Gastroesophageal sphincter (tissue), 4 donors: ENCODE data around the gene MNT. TPM values are rescaled to one million over a fixed set of nuclear protein-coding genes. Genes with fewer than 3 reads are reported as not detected.
"Not testable (repeated sequence)": the region's sequence is repeated elsewhere in the genome, so short reads cannot be mapped to it uniquely, and the experiment has no call there.

Source experiments
- ATAC-seq: fragments of 150-250 bp; one replicate; pipeline ENCODE4 v1.9.1; 2016; ENCODE audit warnings: mild to moderate bottlenecking, moderate library complexity
- H3K27ac ChIP-seq, 4 donors: fragments of 200-600 bp; sonication (generic) in 3 of 4; 1 replicate in 3 of 4; 2 replicates in 1 of 4; pipeline ENCODE4 v1.5.1; 2016 to 2019
- H3K27me3 ChIP-seq: fragments of 200-600 bp; sonication (generic); one replicate; pipeline ENCODE4 v1.5.1; 2019
- H3K36me3 ChIP-seq, 2 donors: fragments of 200-600 bp; sonication (generic); one replicate each; pipeline ENCODE4 v1.5.1; 2019; ENCODE audit warnings: control low read depth in 1 of 2
- H3K4me1 ChIP-seq, 3 donors: fragments of 200-600 bp; sonication (generic); 1 replicate in 2 of 3; 2 replicates in 1 of 3; pipeline ENCODE4 v1.5.1; 2016 to 2019; ENCODE audit warnings: control low read depth in 2 of 3
- H3K4me3 ChIP-seq, 2 donors: fragments of 200-600 bp; sonication (generic); one replicate each; pipeline ENCODE4 v1.5.1; 2019; ENCODE audit warnings: mild to moderate bottlenecking in 1 of 2, moderate library complexity in 1 of 2
- H3K9me3 ChIP-seq, 3 donors: fragments of 200-600 bp; sonication (generic); one replicate each; pipeline ENCODE4 v1.5.1; 2017 to 2019; ENCODE audit warnings: control low read depth in 2 of 3
- EP300 ChIP-seq: sonication (generic); formaldehyde crosslinking; IDR thresholded peaks from one replicate; pipeline ENCODE4 v1.6.1; 2017; ENCODE audit warnings: antibody characterized with exemption, mild to moderate bottlenecking
- POLR2A ChIP-seq, 2 donors: fragments of 450-650 bp; IDR thresholded peaks; one replicate each; pipeline ENCODE4 v1.6.1; 2017; ENCODE audit warnings: antibody characterized with exemption in 2 of 2, mild to moderate bottlenecking in 2 of 2, moderate library complexity in 1 of 2
- POLR2AphosphoS5 ChIP-seq: sonication (generic); formaldehyde crosslinking; IDR thresholded peaks from one replicate; pipeline ENCODE4 v1.6.1; 2017; ENCODE audit warnings: antibody characterized with exemption
- WGBS, 2 donors: methylation state at CpG; one replicate each; pipeline ENCODE4 v1.1.5; 2018; ENCODE audit warnings: low coverage in 1 of 2; 5-methylcytosine and 5-hydroxymethylcytosine counted together
- total RNA-seq, 4 donors: library from RNA; depleted of rRNA; stranded (reverse); fragments of >200 nt; gene quantifications; one replicate each; pipeline ENCODE4 v1.1.0, GENCODE V29; 2016
- TF ChIP-seq, protein P1 (sequence below), 4 experiments: fragments of 200-600 bp in 2 of 4; fragments of 450-650 bp in 2 of 4; sonication (generic) in 1 of 4; IDR thresholded peaks; one replicate each; pipeline ENCODE4 v1.5.1; 2017 to 2019; ENCODE audit warnings: antibody characterized with exemption in 4 of 4, mild to moderate bottlenecking in 2 of 4, moderate library complexity in 2 of 4

Gene MNT
- total RNA-seq, 4 donors from 2014 or later, result 11.8 to 12.7 (median 12.3) TPM

- TF ChIP-seq, protein P1, sequence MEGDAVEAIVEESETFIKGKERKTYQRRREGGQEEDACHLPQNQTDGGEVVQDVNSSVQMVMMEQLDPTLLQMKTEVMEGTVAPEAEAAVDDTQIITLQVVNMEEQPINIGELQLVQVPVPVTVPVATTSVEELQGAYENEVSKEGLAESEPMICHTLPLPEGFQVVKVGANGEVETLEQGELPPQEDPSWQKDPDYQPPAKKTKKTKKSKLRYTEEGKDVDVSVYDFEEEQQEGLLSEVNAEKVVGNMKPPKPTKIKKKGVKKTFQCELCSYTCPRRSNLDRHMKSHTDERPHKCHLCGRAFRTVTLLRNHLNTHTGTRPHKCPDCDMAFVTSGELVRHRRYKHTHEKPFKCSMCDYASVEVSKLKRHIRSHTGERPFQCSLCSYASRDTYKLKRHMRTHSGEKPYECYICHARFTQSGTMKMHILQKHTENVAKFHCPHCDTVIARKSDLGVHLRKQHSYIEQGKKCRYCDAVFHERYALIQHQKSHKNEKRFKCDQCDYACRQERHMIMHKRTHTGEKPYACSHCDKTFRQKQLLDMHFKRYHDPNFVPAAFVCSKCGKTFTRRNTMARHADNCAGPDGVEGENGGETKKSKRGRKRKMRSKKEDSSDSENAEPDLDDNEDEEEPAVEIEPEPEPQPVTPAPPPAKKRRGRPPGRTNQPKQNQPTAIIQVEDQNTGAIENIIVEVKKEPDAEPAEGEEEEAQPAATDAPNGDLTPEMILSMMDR (IDR thresholded peaks at IDR 0.05), result no peak
- TF ChIP-seq POLR2A (IDR thresholded peaks at IDR 0.05), result no peak
- TF ChIP-seq EP300, result no peak
- TF ChIP-seq POLR2AphosphoS5, result no peak
- no peak for ATAC-seq
- Histone ChIP-seq H3K36me3 (peaks cover 0 to 31% of the 10 kb centered on the region in 2 donors), H3K4me1 (no peaks in the 10 kb centered on the region), H3K4me3 (no peak overlapping the region), H3K27ac (no peak overlapping the region), H3K27me3 (no peaks in the 10 kb centered on the region), H3K9me3 (no peaks in the 10 kb centered on the region)
- 95 to 100% methylated on average over 4 to 8 of the region's 8 CpGs for WGBS, 2 donors
Measured at GRCh38 chr17:2444382-2444781, 43.5 kb upstream of the MNT start.

GRCh38 chr17:2442166-2442565, 41.3 kb upstream of the MNT start:
- 7 to 43% methylated on average over 2 to 3 of the region's 3 CpGs for WGBS, 2 donors
- Histone ChIP-seq H3K36me3 (peaks cover 0 to 53% of the 10 kb centered on the region in 2 donors), H3K9me3 (no peaks in the 10 kb centered on the region), H3K27me3 (no peaks in the 10 kb centered on the region), H3K27ac (no peak overlapping the region), H3K4me3 (no peak overlapping the region), H3K4me1 (no peaks in the 10 kb centered on the region)
- TF ChIP-seq, protein P1 (IDR thresholded peaks at IDR 0.05), result no peak
- TF ChIP-seq POLR2A (IDR thresholded peaks at IDR 0.05), result no peak
- TF ChIP-seq POLR2AphosphoS5, result no peak
- TF ChIP-seq EP300, result no peak
- ATAC-seq, result no peak

DNA sequence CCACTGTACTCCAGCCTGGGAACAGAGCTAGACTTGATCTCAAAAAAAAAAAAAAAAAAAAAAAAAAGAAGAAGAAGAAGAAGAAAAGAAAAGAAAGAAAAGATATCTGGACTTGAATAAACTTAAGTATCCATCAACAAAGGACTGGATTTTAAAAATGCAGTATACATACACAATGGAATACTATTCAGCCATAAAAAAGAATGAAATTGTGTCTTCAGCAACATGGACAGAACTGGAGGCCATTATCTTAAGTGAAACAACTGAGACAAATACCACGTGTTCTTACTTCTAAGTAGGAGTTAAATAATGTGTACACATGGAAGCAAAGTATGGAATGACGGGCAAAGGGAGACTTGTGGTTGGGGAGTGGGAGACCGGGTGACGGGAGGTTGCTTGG, 40.1 kb upstream of the MNT start:
- Histone ChIP-seq H3K36me3 (peaks cover 0 to 65% of the 10 kb centered on the region in 2 donors), H3K9me3 (no peaks in the 10 kb centered on the region), H3K27ac (no peak overlapping the region), H3K4me1 (no peaks in the 10 kb centered on the region), H3K27me3 (no peaks in the 10 kb centered on the region), H3K4me3 (no peak overlapping the region)
- WGBS, 2 donors, result 89 to 97% methylated on average over 4 of the region's 4 CpGs
- ATAC-seq, result no peak
- no peak for TF ChIP-seq EP300
- no peak for TF ChIP-seq POLR2A (IDR thresholded peaks at IDR 0.05)
- TF ChIP-seq POLR2AphosphoS5, result no peak
- TF ChIP-seq, protein P1 (IDR thresholded peaks at IDR 0.05), result no peak

DNA sequence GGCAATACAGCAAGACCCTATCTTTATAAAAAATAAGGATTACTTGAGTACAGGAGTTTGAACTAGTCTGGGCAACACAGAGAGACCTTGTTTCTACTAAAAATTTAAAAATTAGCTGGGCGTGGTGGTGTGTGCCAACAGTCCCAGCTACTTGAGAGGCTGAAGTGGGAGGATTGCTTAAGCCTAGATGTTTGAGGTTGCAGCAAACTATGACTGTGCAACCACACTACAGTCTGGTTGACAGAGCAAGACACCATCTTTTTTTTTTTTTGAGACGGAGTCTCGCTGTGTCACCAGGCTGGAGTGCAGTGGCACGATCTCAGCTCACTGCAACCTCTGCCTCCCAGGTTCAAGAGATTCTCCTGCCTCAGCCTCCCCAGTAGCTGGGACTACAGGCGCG, 39.1 kb upstream of the MNT start:
- H3K27ac ChIP-seq, H3K4me3 ChIP-seq, H3K9me3 ChIP-seq, H3K4me1 ChIP-seq, H3K27me3 ChIP-seq, ATAC-seq: not testable (repeated sequence)
- peaks cover 0 to 67% of the 10 kb centered on the region in 2 donors for H3K36me3 ChIP-seq
- WGBS, 2 donors, result 95% methylated on average over 6 of the region's 6 CpGs; no CpG with 5 or more reads in 1 of the 2 donors

DNA sequence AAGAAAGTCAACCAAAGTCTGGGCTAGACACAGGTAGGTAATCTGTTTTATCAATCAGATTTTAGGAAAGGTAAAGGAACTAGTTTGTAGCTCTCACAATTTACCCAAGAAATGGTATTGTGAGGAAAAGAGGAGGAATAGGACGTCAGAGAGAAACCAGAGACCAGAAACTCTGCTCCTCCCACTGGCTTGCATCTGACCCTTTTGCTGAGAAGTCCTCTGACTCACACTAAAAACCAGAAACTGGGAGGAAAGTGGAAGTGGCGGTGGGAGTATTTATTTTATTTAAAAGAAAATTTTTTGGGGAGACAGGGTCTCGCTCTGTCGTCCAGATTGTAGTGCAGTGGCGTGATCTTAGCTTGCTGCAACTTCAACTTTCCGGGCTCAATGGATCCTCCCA, 38.0 kb upstream of the MNT start:
- peaks cover 0 to 76% of the 10 kb centered on the region in 2 donors for H3K36me3 ChIP-seq
- WGBS, 2 donors, result 95% methylated on average over 6 of the region's 6 CpGs; no CpG with 5 or more reads in 1 of the 2 donors
- H3K9me3 ChIP-seq, result no peaks in the 10 kb centered on the region
- no peaks in the 10 kb centered on the region for H3K27me3 ChIP-seq
- H3K4me1 ChIP-seq, result no peaks in the 10 kb centered on the region
- H3K4me3 ChIP-seq, result no peak overlapping the region
- ATAC-seq, result no peak
- no peak overlapping the region for H3K27ac ChIP-seq
- TF ChIP-seq EP300 (no peak), POLR2AphosphoS5 (no peak), POLR2A (IDR thresholded peaks at IDR 0.05) (no peak)
- TF ChIP-seq, protein P1 (IDR thresholded peaks at IDR 0.05), result no peak
